ENCODE data around the gene ING5. TPM values are rescaled to one million over a fixed set of nuclear protein-coding genes. Genes with fewer than 3 reads are reported as not detected.
A peak's percentile ranks its signal among the peaks of the same experiment; 100 is the strongest.

The ING5 gene
- total and polyA plus RNA-seq, 9 donors = 24.9 to 57.1 (median 39.6) TPM

GRCh38 chr2:241724259-241724974 lies 22.6 kb downstream of the ING5 start:
- Histone ChIP-seq H3K27me3 (no peaks in the 10 kb centered on the region), H3K4me1 (ENCODE audit: insufficient read depth) (no peaks in the 10 kb centered on the region), H3K27ac (no peak overlapping the region), H3K4me3 (no peak overlapping the region), H3K36me3 (no peaks in the 10 kb centered on the region), H3K9me3 (peaks cover 0 to 8% of the 10 kb centered on the region in 2 donors)
- WGBS, 3 donors = 95 to 96% (median 96%) methylated on average over 41 of the region's 41 CpGs
- TF ChIP-seq CTCF (IDR thresholded peaks at IDR 0.05) (peak in 1 of 3 donors; percentile 5), POLR2A (IDR thresholded peaks at IDR 0.05) (no peak)
- intact Hi-C loops (cut with DNase I) = no loop called here
- DNase-seq = no peak

GRCh38 chr2:241724975-241725870 lies 23.4 kb downstream of the ING5 start:
- Histone ChIP-seq H3K9me3 (peaks cover 0 to 8% of the 10 kb centered on the region in 2 donors), H3K4me3 (no peak overlapping the region), H3K4me1 (ENCODE audit: insufficient read depth) (no peaks in the 10 kb centered on the region), H3K27me3 (no peaks in the 10 kb centered on the region), H3K36me3 (no peaks in the 10 kb centered on the region), H3K27ac (no peak overlapping the region)
- TF ChIP-seq POLR2A (IDR thresholded peaks at IDR 0.05) (no peak), CTCF (IDR thresholded peaks at IDR 0.05) (no peak), EP300 (IDR thresholded peaks at IDR 0.05) (no peak)
- intact Hi-C loops (cut with DNase I) = no loop called here
- WGBS, 3 donors = 94 to 95% (median 95%) methylated on average over 76 of the region's 76 CpGs
- DNase-seq = no peak

GRCh38 chr2:241726459-241726858 lies 24.6 kb downstream of the ING5 start:
- DNase-seq = no peak
- Histone ChIP-seq H3K4me1 (ENCODE audit: insufficient read depth) (no peaks in the 10 kb centered on the region), H3K27me3 (no peaks in the 10 kb centered on the region), H3K4me3 (no peak overlapping the region), H3K9me3 (peaks cover 0 to 8% of the 10 kb centered on the region in 2 donors), H3K27ac (no peak overlapping the region), H3K36me3 (no peaks in the 10 kb centered on the region)
- WGBS, 3 donors = 90 to 96% (median 90%) methylated on average over 16 of the region's 16 CpGs
- intact Hi-C loops (cut with DNase I) = no loop called here
- TF ChIP-seq CTCF (IDR thresholded peaks at IDR 0.05) = no peak
- TF ChIP-seq EP300 (IDR thresholded peaks at IDR 0.05) = no peak
- no peak for TF ChIP-seq POLR2A (IDR thresholded peaks at IDR 0.05)

GRCh38 chr2:241728000-241728399 lies 26.2 kb downstream of the ING5 start:
- no peak for TF ChIP-seq POLR2A (IDR thresholded peaks at IDR 0.05)
- H3K27me3 ChIP-seq = no peaks in the 10 kb centered on the region
- intact Hi-C loops (cut with DNase I) = no loop called here
- WGBS, 3 donors = 78 to 83% (median 79%) methylated on average over 8 of the region's 8 CpGs
- no peak overlapping the region for H3K4me3 ChIP-seq
- H3K4me1 ChIP-seq (ENCODE audit: insufficient read depth) = no peaks in the 10 kb centered on the region
- H3K36me3 ChIP-seq = no peaks in the 10 kb centered on the region
- peaks cover 0 to 3% of the 10 kb centered on the region in 2 donors for H3K9me3 ChIP-seq
- H3K27ac ChIP-seq = no peak overlapping the region
- no peak for DNase-seq
